GM21515 (cell line): ENCODE data around the gene AMBN.

Source experiments
- ATAC-seq: cut with Tn5 transposase; IDR thresholded peaks from one replicate; pipeline ENCODE4 v1.9.1; 2021; ENCODE audit not compliant: unreplicated experiment

The AMBN gene, protein sequence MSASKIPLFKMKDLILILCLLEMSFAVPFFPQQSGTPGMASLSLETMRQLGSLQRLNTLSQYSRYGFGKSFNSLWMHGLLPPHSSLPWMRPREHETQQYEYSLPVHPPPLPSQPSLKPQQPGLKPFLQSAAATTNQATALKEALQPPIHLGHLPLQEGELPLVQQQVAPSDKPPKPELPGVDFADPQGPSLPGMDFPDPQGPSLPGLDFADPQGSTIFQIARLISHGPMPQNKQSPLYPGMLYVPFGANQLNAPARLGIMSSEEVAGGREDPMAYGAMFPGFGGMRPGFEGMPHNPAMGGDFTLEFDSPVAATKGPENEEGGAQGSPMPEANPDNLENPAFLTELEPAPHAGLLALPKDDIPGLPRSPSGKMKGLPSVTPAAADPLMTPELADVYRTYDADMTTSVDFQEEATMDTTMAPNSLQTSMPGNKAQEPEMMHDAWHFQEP

GRCh38 chr4:70591955-70592582 is at the start of gene AMBN:
TSS of gene AMBN (plus strand) at chr4:70592256. CDS start at chr4:70592359, 103 bp downstream.
- ATAC-seq = no peak

DNA sequence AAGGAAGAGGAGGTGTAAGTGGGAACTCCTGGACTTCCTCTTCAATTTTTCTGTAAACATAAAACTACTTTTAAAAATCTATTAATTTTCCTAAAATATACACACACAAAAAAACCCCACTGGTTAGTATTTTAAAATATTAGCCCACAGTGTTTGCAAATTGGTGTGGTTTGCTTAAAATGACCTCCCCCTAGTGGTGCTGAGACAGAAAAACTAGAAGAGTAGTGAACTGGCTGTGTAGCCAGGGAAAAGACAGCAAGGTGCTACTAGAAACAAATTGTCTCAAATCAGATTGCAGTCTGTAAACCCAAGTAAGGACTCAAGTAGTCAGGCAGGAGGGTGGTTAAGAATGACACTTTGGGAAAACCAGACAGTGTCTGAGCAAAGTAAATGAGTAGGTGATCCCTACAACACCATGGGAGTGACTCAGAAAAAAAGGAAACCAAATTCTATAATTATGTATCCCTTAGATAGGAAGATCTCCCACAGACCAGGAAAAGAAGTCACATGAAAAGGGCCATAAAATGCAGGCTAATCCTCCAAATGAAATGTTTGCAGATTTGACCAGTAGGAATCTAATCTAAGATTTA is 47.7 kb upstream of the AMBN start:
- no peak for ATAC-seq

- ATAC-seq = no peak
These were observed 35.2 kb upstream of the AMBN start for GRCh38 chr4:70556856-70557255.

DNA sequence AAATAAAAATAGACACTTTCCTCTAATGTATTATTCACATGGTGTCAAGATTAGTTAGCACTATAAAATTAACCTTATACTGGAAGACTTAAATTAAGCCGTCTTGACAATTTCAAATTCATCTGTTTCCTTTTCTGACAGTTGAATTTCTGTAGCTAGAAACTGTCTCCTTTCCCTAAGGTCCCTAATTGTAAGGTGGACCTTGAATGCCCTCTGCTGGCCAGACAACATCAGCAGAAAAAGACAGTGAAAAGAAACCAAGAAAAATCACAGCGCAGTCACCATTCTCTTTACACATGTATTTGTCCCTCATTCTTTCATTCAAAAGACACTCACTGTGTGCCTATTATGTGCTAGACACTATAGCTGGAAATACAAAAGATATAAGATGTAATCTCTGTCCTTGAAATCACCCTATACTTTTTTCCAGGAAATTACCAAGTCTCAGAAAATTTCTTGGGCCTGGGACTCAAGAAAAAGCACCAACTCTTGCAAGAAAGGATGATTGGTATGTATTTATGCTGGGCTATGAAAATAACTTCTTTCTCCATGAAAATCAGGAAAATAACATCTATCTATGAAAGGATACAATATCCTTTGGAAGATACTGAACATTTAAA is 32.7 kb upstream of the AMBN start:
- ATAC-seq = peak; percentile 59

DNA sequence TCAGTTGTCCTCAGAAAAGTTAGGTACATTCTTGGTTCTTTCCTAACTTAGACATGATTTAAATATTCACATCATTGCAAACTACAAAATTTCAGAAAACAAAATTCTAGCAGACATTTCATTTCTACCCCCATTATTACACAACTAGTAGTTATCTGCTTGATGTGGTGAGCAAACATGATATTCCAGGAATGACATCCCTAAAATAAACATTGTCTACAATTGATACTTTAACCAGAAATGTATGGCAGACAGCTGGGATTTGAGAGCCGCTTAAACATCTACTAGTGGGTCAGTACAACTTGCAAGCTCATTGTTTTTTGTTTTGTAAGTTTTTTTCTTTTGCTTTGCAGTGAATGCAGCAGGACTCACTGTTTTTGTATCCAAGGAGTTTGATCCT is 32.1 kb upstream of the AMBN start:
- ATAC-seq = no peak

GRCh38 chr4:70564033-70564432 is 28.0 kb upstream of the AMBN start:
- ATAC-seq = no peak

DNA sequence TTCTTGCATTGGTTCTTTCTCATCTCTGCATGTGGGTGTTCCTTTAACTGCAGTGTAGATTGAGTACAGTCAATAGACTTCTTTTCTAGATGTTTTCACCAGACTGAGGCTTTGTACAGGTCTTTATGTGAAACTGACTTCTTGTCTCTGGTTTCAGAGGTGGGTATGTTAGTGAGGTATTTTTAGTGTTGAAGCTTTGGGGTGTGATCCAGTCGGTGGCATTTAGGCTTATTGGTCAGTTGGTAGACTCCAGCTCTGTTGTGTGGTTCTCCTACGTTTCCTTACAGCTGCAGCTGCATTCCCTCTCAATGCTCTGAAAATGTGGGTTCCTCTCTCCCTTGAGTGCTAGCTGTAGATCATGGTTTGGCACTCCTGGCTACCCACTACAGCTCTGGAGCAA is 21.3 kb upstream of the AMBN start:
- no peak for ATAC-seq

GRCh38 chr4:70571772-70572171 is 20.3 kb upstream of the AMBN start:
- ATAC-seq = no peak

DNA sequence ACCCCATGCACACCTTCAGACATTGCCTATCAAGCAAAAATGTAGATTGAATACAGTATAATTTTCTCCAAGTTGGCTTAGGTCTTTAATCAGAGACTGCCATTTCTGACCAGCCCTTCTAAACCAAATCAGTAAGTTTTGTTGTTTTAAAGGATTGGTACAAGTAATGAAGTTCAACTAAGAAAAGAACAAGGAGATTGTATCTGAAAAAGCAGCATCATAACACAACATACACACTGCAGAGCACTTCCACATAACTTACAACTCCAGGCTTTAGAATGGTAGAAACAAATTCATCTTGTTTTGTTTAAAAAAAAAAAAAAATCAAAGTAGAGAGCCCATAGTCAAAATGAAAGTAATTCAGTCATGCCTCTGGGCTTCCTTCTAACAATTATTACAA is 16.1 kb upstream of the AMBN start:
- ATAC-seq = no peak

DNA sequence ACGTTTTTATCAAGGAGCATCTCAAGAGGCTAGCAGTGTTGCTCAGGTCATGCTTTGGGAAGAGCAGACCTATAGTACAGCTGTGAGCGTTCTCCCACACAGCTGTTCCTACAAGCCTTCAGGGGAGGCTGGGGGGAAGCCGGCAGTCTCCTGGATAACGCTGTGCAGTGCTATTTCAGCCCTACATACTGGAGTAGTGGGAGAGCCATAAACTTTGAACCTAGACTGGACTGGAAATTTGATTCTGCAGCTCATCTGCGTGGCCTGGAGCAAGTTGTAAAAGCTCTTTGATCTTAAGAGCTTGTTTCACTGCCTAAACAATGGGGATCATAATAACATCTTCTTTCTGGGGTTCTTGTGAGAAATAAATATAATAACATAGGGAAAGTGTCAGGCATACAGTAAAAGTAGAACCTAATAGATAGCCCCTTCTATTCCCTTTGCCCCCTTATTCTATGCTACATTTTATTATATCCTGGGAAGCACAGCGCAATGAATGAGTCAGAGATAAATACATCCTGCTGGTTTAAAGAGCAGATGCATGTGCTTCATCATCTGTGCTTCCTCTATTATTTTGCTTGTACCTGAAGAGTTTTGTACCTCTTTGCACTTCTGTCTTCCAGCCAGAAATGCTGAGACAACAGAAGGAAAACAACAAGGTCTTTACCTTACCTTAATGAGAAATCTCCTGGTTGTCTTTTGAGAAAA is 14.7 kb upstream of the AMBN start:
- ATAC-seq = no peak

GRCh38 chr4:70581980-70582379 is 10.1 kb upstream of the AMBN start:
- no peak for ATAC-seq

DNA sequence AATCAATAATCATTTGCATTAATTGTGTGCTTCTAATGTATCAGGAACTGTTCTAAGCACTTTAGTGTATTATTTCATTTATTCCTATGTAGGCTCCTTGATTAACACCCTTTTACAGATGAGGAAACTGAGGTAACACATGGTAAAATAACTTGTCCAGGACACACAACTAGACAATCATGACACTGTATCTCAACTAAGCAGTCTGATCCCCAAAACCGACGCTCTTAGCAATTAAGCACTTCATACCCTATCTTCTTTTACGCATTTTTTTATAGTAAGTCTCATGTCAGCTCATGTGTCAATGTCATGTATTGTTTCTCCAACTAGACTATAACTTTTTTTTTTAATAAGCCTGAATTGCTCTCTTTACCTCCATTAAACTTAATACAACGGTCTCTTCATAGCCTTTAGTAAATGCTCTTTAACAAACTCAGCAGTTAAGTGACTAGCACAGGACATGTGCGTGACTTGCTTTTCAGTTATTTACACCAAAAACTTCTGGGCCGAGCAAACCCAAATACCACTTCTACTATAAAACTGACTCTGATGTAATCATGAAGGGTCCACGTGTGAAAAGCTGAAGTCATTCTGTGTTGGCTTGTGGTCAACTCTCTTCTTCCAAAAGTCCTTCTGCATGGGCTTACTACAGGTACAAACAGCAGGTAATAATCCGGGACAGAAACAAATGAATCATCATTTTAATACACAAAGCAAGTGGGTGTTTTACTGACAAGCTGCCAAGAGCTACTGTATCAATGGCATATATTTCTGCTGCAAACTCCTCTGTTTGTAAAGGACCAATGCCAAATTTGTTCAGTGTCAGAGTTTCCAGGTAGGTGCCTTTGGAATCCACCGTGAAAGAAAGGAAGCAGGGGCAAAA is 7.9 kb upstream of the AMBN start:
- no peak for ATAC-seq

GRCh38 chr4:70586841-70587240 is 5.2 kb upstream of the AMBN start:
- ATAC-seq = no peak

- peak; percentile 98 for ATAC-seq
These were observed 2.3 kb upstream of the AMBN start for GRCh38 chr4:70589785-70590184.

GRCh38 chr4:70594196-70594595 is 2.1 kb downstream of the AMBN start:
- ATAC-seq = no peak

GRCh38 chr4:70600305-70600704 is 8.2 kb downstream of the AMBN start:
- no peak for ATAC-seq

DNA sequence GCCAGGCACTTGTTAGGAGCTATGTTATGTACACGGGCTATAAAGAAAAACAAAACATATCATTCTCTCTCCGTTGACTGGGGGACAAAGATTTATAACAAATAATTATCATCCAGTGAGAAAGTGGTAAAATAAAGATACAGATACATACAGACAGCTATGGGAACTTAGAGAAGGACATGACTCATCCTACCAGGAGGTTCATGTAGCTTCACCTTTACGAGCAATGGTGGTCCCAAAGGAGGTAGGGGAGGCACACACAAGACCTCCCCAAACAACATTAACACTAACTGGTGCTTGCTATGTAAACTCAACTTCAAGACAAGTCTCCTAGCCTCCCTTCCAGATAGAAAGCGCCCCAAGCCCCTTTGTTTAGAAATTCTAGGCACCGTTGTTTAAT is 8.9 kb downstream of the AMBN start:
- no peak for ATAC-seq

DNA sequence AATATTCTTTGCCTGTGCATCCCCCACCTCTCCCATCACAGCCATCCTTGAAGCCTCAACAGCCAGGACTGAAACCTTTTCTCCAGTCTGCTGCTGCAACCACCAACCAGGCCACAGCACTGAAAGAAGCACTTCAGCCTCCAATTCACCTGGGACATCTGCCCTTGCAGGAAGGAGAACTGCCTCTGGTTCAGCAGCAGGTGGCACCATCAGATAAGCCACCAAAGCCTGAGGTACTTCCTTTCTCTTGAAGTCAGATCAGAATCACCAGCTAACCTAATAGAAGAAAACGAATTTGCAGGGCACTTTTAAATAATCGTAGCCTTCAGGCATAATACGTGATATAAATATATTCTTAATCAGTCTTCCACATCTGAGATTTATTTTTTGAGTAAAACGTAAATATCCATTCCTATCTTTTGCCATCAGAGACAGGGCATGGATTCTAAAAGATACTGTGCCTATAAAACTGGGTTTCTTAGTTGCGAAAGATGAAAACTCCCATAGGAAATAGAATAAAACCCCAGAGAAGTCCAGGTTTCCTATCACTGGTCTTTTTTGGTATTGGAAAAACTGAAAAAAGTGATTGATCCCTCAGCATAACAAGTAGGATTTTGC is 9.5 kb downstream of the AMBN start:
- ATAC-seq = peak; percentile 98

GRCh38 chr4:70603856-70604255 is 11.8 kb downstream of the AMBN start:
- ATAC-seq = no peak

- ATAC-seq = no peak
These were observed 14.4 kb downstream of the AMBN start for GRCh38 chr4:70606459-70606858.
